PC-3 (cell line): ENCODE measurements around the gene YES1. TPM values are rescaled to one million over a fixed set of nuclear protein-coding genes. Genes with fewer than 3 reads are reported as not detected.
"Not testable (repeated sequence)": the region's sequence is repeated elsewhere in the genome, so short reads cannot be mapped to it uniquely, and the experiment has no call there.

Experiments used
- ATAC-seq: fragments of 200-7000 bp; cut with Tn5 transposase; 2 replicates; pipeline ENCODE4 v1.9.1; 2020; ENCODE audit warnings: mild to moderate bottlenecking, moderate library complexity
- BruUV-seq: library from RNA; stranded (reverse); fragments of 400-500 nt; replicated peaks from 2 replicates; lab custom pipeline; 2021; lab: Mats Ljungman, UMichigan
- CTCF ChIA-PET: fragments of 300-600 bp; sonication (Branson Sonifier 250); formaldehyde crosslinking; loops from one replicate; lab custom pipeline; 2022; ENCODE audit warnings: antibody characterized with exemption; lab: Charles Lee
- POLR2A ChIA-PET: fragments of 300-600 bp; sonication (Branson Sonifier 250); formaldehyde crosslinking; loops from one replicate; lab custom pipeline; 2022; ENCODE audit warnings: antibody characterized with exemption; ENCODE audit not compliant: unreplicated experiment; lab: Charles Lee
- DNase-seq: peaks from one replicate; pipeline ENCODE4 v3.0.0-alpha.2; 2015
- H2AFZ ChIP-seq: fragments of 300-600 bp; sonication (generic); 2 replicates; pipeline ENCODE4 v1.6.0; 2016; ENCODE audit warnings: antibody characterized with exemption, low read length
- H3F3A ChIP-seq: fragments of 300-600 bp; sonication (generic); one replicate; pipeline ENCODE4 v1.6.0; 2017; ENCODE audit warnings: antibody characterized with exemption, low read length, control low read depth, mild to moderate bottlenecking; ENCODE audit not compliant: unreplicated experiment
- H3K27ac ChIP-seq: fragments of 300-600 bp; sonication (generic); 2 replicates; pipeline ENCODE4 v1.5.1; 2016; ENCODE audit warnings: mild to moderate bottlenecking, low read length
- H3K27me3 ChIP-seq: fragments of 300-600 bp; sonication (generic); 2 replicates; pipeline ENCODE4 v1.6.1; 2016; ENCODE audit warnings: low read length, mixed read lengths
- H3K36me3 ChIP-seq: fragments of 300-600 bp; sonication (generic); 2 replicates; pipeline ENCODE4 v1.6.1; 2016; ENCODE audit warnings: low read depth, mixed run types, low read length, mixed read lengths
- H3K4me1 ChIP-seq: fragments of 300-600 bp; sonication (generic); 2 replicates; pipeline ENCODE4 v1.5.1; 2016; ENCODE audit warnings: low read length; ENCODE audit not compliant: insufficient read depth
- H3K4me2 ChIP-seq: fragments of 300-600 bp; sonication (generic); 2 replicates; pipeline ENCODE4 v1.6.0; 2016; ENCODE audit warnings: low read length
- H3K4me3 ChIP-seq: fragments of 300-600 bp; sonication (generic); 2 replicates; pipeline ENCODE4 v1.5.1; 2016; ENCODE audit warnings: mild to moderate bottlenecking, low read length, mixed read lengths
- H3K79me2 ChIP-seq: fragments of 300-600 bp; sonication (generic); 2 replicates; pipeline ENCODE4 v1.6.1; 2017; ENCODE audit warnings: low read length, mixed read lengths
- H3K9ac ChIP-seq: fragments of 300-600 bp; sonication (generic); 2 replicates; pipeline ENCODE4 v1.6.0; 2016; ENCODE audit warnings: mild to moderate bottlenecking, low read length
- H3K9me2 ChIP-seq: fragments of 300-600 bp; sonication (generic); replicated peaks from 2 replicates; pipeline ENCODE4 v1.6.1; 2016; ENCODE audit warnings: mixed run types, low read length, mixed read lengths
- H3K9me3 ChIP-seq: fragments of 300-600 bp; sonication (generic); 2 replicates; pipeline ENCODE4 v1.6.1; 2016; ENCODE audit warnings: low read length, mixed read lengths
- H4K20me1 ChIP-seq: fragments of 300-600 bp; sonication (generic); 2 replicates; pipeline ENCODE4 v1.6.1; 2016; ENCODE audit warnings: low read length, mixed read lengths
- CTCF ChIP-seq: fragments of 300-600 bp; sonication (generic); conservative IDR thresholded peaks from 2 replicates; pipeline ENCODE4 v1.5.1; 2017; ENCODE audit warnings: antibody characterized with exemption, low read depth, mild to moderate bottlenecking, low read length
- EZH2 ChIP-seq: fragments of 300-600 bp; sonication (generic); IDR thresholded peaks from one replicate; pipeline ENCODE4 v1.6.1; 2017; ENCODE audit warnings: antibody characterized with exemption, mild to moderate bottlenecking, low read length; ENCODE audit not compliant: unreplicated experiment
- EZH2phosphoT487 ChIP-seq: fragments of 300-600 bp; sonication (generic); IDR thresholded peaks from 2 replicates; pipeline ENCODE4 v1.6.1; 2018; ENCODE audit warnings: mild to moderate bottlenecking, antibody characterized with exemption, low read length, borderline replicate concordance
- intact Hi-C: fragments of 100-400 bp; cut with micrococcal nuclease; formaldehyde crosslinking; loops from 2 replicates; pipeline ENCODE4 v1.9.0; 2023
- total RNA-seq: library from RNA; depleted of rRNA; stranded (reverse); fragments of >200 nt; gene quantifications from 2 replicates; pipeline ENCODE4 v1.2.3, GENCODE V29; 2014

The YES1 gene
- total RNA-seq, 1 experiment from 2014 or later: 73.5 TPM

GRCh38 chr18:778194-778927, 33.7 kb downstream of the YES1 start:
- H3K79me2 ChIP-seq: peaks cover 74% of the 10 kb centered on the region
- H2AFZ ChIP-seq: no peak overlapping the region
- TF ChIP-seq EZH2phosphoT487 (no peak), CTCF (no peak), EZH2 (no peak)
- H3K4me3 ChIP-seq: no peak overlapping the region
- CTCF ChIA-PET: no interaction called here
- peaks cover 12% of the 10 kb centered on the region; the same call in 1 of the 2 replicates for H4K20me1 ChIP-seq
- no peak overlapping the region for H3K9ac ChIP-seq
- H3K27me3 ChIP-seq: no peaks in the 10 kb centered on the region
- no peaks in the 10 kb centered on the region for H3K4me1 ChIP-seq
- POLR2A ChIA-PET: no interaction called here
- no peak for ATAC-seq
- intact Hi-C loops: no loop called here
- BruUV-seq: no TSS peak
- no peaks in the 10 kb centered on the region for H3K9me3 ChIP-seq
- H3K27ac ChIP-seq: no peak overlapping the region
- H3F3A ChIP-seq: no peaks in the 10 kb centered on the region
- H3K4me2 ChIP-seq: no peak overlapping the region
- 0 out of 2 replicates have a peak, but pooled peaks cover 3% of the 10 kb centered on the region for H3K36me3 ChIP-seq
- no peak for DNase-seq
- no peaks in the 10 kb centered on the region for H3K9me2 ChIP-seq

- Histone ChIP-seq H3K79me2 (peaks cover 60% of the 10 kb centered on the region), H3K27me3 (no peaks in the 10 kb centered on the region)
Measured at GRCh38 chr18:777021-777420, 35.0 kb downstream of the YES1 start.

GRCh38 chr18:776044-776443, 36.0 kb downstream of the YES1 start:
- H3K36me3 ChIP-seq, BruUV-seq, intact Hi-C loops, POLR2A ChIA-PET, H3K9me3 ChIP-seq, H3K4me1 ChIP-seq, H3K9me2 ChIP-seq, ATAC-seq, DNase-seq, H3K4me3 ChIP-seq, H3F3A ChIP-seq, H3K9ac ChIP-seq, H3K27ac ChIP-seq, H3K4me2 ChIP-seq, H3K27me3 ChIP-seq, CTCF ChIA-PET, H2AFZ ChIP-seq: not testable (repeated sequence)
- peaks cover 12% of the 10 kb centered on the region; the same call in 1 of the 2 replicates for H4K20me1 ChIP-seq
- peaks cover 53% of the 10 kb centered on the region for H3K79me2 ChIP-seq

More at GRCh38 chr18:777021-777420, 35.0 kb downstream of the YES1 start:
- Histone ChIP-seq H3K36me3 (0 out of 2 replicates have a peak, but pooled peaks cover 3% of the 10 kb centered on the region), H3K27ac (no peak overlapping the region), H3F3A (no peaks in the 10 kb centered on the region), H3K4me2 (no peak overlapping the region), H3K9me2 (no peaks in the 10 kb centered on the region), H3K9ac (no peak overlapping the region), H2AFZ (no peak overlapping the region), H3K9me3 (no peaks in the 10 kb centered on the region), H4K20me1 (peaks cover 12% of the 10 kb centered on the region; the same call in 1 of the 2 replicates), H3K4me3 (no peak overlapping the region), H3K4me1 (no peaks in the 10 kb centered on the region)
- no TSS peak for BruUV-seq
- TF ChIP-seq CTCF: no peak
- no peak for TF ChIP-seq EZH2phosphoT487
- TF ChIP-seq EZH2: no peak
- intact Hi-C loops: no loop called here
- ATAC-seq: peak; percentile 35; the same call in 1 of the 2 replicates
- DNase-seq: no peak
- POLR2A ChIA-PET: no interaction called here
- CTCF ChIA-PET: no interaction called here
